Measurements from ENCODE around the gene SEZ6L.

The SEZ6L gene

DNA sequence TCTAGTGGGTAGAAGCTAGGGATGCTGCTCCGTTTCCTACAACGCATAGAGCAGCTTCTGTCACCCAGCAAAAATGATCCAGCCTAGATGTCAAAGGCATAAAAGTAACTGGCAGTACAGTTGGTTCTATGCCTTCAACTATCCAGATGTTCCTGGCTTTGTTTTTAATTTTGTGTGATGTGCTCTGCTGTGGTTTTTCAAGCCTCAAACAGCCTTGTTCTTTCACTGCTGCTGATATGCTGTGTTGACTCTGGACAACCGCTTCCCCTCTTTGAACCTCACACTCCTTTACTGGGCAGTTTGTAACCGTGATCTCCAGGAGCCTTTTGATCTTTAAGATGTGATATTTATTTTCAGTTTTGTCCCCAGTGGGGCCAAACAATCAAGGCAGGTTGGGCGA is 116.4 kb downstream of the SEZ6L start:
- Histone ChIP-seq H3K27me3 (ENCODE audit: insufficient read depth, low read length, poor library complexity, severe bottlenecking) (no peaks in the 10 kb centered on the region), H3K36me3 (ENCODE audit: insufficient read depth, low read length) (no peaks in the 10 kb centered on the region), H3K79me2 (ENCODE audit: insufficient read depth, low read length) (no peaks in the 10 kb centered on the region), H3K4me3 (ENCODE audit: low read length, poor library complexity, severe bottlenecking) (no peak overlapping the region), H3K9ac (ENCODE audit: low read depth, low read length, poor library complexity, severe bottlenecking) (no peak overlapping the region), H3K9me2 (replicated peaks; ENCODE audit: low read depth, low read length) (no peaks in the 10 kb centered on the region), H3K4me1 (ENCODE audit: insufficient read depth, low read length, poor library complexity, severe bottlenecking) (no peaks in the 10 kb centered on the region), H3K9me3 (ENCODE audit: insufficient read depth, low read depth, low read length) (no peaks in the 10 kb centered on the region), H3F3A (ENCODE audit: low read depth) (no peaks in the 10 kb centered on the region), H4K20me1 (ENCODE audit: insufficient read depth, low read length, poor library complexity, severe bottlenecking) (no peaks in the 10 kb centered on the region), H3K4me2 (ENCODE audit: low read depth, low read length, poor library complexity, severe bottlenecking) (peak overlapping the region; percentile 8), H2AFZ (ENCODE audit: low read length) (no peak overlapping the region)
- TF ChIP-seq, protein P1, sequence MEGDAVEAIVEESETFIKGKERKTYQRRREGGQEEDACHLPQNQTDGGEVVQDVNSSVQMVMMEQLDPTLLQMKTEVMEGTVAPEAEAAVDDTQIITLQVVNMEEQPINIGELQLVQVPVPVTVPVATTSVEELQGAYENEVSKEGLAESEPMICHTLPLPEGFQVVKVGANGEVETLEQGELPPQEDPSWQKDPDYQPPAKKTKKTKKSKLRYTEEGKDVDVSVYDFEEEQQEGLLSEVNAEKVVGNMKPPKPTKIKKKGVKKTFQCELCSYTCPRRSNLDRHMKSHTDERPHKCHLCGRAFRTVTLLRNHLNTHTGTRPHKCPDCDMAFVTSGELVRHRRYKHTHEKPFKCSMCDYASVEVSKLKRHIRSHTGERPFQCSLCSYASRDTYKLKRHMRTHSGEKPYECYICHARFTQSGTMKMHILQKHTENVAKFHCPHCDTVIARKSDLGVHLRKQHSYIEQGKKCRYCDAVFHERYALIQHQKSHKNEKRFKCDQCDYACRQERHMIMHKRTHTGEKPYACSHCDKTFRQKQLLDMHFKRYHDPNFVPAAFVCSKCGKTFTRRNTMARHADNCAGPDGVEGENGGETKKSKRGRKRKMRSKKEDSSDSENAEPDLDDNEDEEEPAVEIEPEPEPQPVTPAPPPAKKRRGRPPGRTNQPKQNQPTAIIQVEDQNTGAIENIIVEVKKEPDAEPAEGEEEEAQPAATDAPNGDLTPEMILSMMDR (conservative IDR thresholded peaks at IDR 0.05; ENCODE audit: low read length) = no peak
- TF ChIP-seq EZH2phosphoT487 (IDR thresholded peaks at IDR 0.05; ENCODE audit: borderline replicate concordance) = no peak

DNA sequence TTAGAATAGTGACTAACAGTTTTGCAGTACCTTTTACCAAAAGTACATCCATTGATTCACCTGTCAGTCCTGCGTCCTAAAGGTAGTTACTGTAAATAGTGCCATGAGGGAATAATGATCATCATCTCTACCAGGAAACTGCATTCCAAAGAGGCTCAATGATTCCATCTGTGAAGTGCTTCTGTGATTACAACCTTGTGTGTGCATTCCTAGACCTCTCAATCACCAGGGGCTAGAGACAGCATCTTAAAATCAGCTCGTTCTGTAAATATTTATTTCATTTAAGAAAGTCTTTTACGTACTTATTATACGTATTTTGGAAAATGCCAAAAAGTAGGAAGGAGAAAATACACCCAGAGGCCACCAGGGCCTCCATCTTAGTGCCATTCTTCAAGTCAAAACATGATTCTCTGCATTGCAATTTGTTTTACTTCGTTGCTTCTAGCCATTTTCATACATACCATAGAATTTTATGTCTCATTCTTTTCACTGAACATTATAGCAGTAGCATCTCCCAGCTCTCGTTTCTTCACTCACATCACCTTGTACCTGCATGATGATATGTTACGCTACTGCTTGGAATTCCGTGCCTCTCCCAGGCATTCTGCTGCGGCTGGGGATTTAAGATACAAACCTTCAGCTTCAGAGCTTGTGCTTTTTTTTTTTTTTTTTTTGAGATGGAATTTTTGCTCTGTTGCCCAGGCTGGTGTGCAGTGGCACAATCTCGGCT is 117.0 kb downstream of the SEZ6L start:
- H3K27me3 ChIP-seq (ENCODE audit: insufficient read depth, low read length, poor library complexity, severe bottlenecking) = no peaks in the 10 kb centered on the region
- H2AFZ ChIP-seq (ENCODE audit: low read length) = no peak overlapping the region
- no peaks in the 10 kb centered on the region for H3K79me2 ChIP-seq (ENCODE audit: insufficient read depth, low read length)
- H3K9me3 ChIP-seq (ENCODE audit: insufficient read depth, low read depth, low read length) = no peaks in the 10 kb centered on the region
- H3K36me3 ChIP-seq (ENCODE audit: insufficient read depth, low read length) = no peaks in the 10 kb centered on the region
- H3K4me1 ChIP-seq (ENCODE audit: insufficient read depth, low read length, poor library complexity, severe bottlenecking) = no peaks in the 10 kb centered on the region
- no peak overlapping the region for H3K4me3 ChIP-seq (ENCODE audit: low read length, poor library complexity, severe bottlenecking)
- no peak overlapping the region for H3K9ac ChIP-seq (ENCODE audit: low read depth, low read length, poor library complexity, severe bottlenecking)
- H3K4me2 ChIP-seq (ENCODE audit: low read depth, low read length, poor library complexity, severe bottlenecking) = peak overlapping the region; percentile 8
- no peaks in the 10 kb centered on the region for H3F3A ChIP-seq (ENCODE audit: low read depth)
- H4K20me1 ChIP-seq (ENCODE audit: insufficient read depth, low read length, poor library complexity, severe bottlenecking) = no peaks in the 10 kb centered on the region
- no peaks in the 10 kb centered on the region for H3K9me2 ChIP-seq (replicated peaks; ENCODE audit: low read depth, low read length)
- TF ChIP-seq, protein P1 (conservative IDR thresholded peaks at IDR 0.05; ENCODE audit: low read length) = no peak
- no peak for TF ChIP-seq EZH2phosphoT487 (IDR thresholded peaks at IDR 0.05; ENCODE audit: borderline replicate concordance)

- Histone ChIP-seq H3K4me2 (ENCODE audit: low read depth, low read length, poor library complexity, severe bottlenecking) (no peak overlapping the region), H3F3A (ENCODE audit: low read depth) (no peaks in the 10 kb centered on the region), H4K20me1 (ENCODE audit: insufficient read depth, low read length, poor library complexity, severe bottlenecking) (no peaks in the 10 kb centered on the region), H3K9ac (ENCODE audit: low read depth, low read length, poor library complexity, severe bottlenecking) (no peak overlapping the region), H3K79me2 (ENCODE audit: insufficient read depth, low read length) (no peaks in the 10 kb centered on the region), H3K9me2 (replicated peaks; ENCODE audit: low read depth, low read length) (no peaks in the 10 kb centered on the region), H3K27me3 (ENCODE audit: insufficient read depth, low read length, poor library complexity, severe bottlenecking) (no peaks in the 10 kb centered on the region), H3K4me1 (ENCODE audit: insufficient read depth, low read length, poor library complexity, severe bottlenecking) (no peaks in the 10 kb centered on the region), H2AFZ (ENCODE audit: low read length) (no peak overlapping the region), H3K4me3 (ENCODE audit: low read length, poor library complexity, severe bottlenecking) (no peak overlapping the region), H3K9me3 (ENCODE audit: insufficient read depth, low read depth, low read length) (no peaks in the 10 kb centered on the region), H3K36me3 (ENCODE audit: insufficient read depth, low read length) (no peaks in the 10 kb centered on the region)
- TF ChIP-seq, protein P1 (conservative IDR thresholded peaks at IDR 0.05; ENCODE audit: low read length) = no peak
- no peak for TF ChIP-seq EZH2phosphoT487 (IDR thresholded peaks at IDR 0.05; ENCODE audit: borderline replicate concordance)
Measured at GRCh38 chr22:26287382-26288225, 118.3 kb downstream of the SEZ6L start.

All from Loucy (cell line).